GM19099 (cell line): ENCODE measurements around the gene TBC1D23.

Source experiments
- POLR2A ChIP-seq: IDR thresholded peaks from 3 replicates; pipeline ENCODE4 v1.6.1; 2011; ENCODE audit warnings: low read depth; ENCODE audit not compliant: insufficient read length; ENCODE audit errors: extremely low read depth

TBC1D23 gene

DNA sequence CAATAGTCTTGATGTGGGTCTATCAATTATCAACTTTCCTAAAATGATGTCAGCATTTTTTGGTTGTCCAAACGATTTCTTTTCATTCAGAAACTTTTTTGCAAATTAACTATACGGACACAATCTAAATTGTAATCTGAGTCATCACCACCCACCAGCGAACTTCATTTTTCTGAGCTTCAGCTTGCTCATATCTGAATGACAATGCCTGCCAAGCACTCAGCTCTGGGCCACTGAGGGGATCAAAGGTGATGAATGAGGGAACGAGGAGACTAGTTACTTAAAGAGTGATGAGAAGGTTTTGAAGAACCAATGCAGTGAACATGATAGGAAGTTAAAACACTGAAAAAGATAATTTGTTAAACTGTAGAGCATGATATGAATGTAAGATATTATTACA, 14.9 kb upstream of the TBC1D23 start:
- no peak for TF ChIP-seq POLR2A

DNA sequence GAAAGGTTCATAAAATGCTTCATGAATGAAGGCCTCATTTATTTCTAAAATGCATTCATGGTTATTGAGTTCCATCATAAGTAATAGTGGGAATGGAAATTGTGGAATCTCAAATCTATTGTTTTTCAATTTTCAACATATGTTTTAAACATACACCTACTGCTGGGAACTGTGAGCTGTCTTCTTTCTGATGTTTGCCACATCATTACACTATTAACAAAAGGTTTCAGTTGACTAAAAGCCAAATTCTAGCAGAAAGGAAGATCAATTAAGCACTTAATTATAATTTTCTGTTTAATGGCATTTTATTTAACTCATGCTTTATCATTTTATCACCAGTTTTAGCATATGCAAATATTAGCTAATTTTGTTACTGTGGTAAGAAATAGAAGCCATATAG, 13.8 kb upstream of the TBC1D23 start:
- no peak for TF ChIP-seq POLR2A

DNA sequence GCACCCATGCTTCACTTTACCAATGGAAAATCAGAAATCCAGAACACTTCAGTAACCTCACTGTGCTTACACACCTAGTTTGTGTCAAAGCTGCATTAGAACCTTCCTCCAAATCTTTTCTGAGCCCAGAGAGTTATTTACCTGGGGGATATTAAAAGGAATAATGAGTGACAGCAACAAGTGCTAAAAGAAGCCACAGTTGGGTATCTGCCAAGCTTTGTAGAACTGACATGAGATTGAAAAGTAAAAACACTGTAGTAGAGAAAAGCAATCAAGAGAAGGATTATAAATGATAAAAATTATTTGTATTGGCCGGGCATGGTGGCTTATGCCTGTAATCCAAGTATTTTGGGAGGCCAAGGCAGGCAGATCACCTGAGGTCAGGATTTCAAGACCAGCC, 8.8 kb upstream of the TBC1D23 start:
- no peak for TF ChIP-seq POLR2A

DNA sequence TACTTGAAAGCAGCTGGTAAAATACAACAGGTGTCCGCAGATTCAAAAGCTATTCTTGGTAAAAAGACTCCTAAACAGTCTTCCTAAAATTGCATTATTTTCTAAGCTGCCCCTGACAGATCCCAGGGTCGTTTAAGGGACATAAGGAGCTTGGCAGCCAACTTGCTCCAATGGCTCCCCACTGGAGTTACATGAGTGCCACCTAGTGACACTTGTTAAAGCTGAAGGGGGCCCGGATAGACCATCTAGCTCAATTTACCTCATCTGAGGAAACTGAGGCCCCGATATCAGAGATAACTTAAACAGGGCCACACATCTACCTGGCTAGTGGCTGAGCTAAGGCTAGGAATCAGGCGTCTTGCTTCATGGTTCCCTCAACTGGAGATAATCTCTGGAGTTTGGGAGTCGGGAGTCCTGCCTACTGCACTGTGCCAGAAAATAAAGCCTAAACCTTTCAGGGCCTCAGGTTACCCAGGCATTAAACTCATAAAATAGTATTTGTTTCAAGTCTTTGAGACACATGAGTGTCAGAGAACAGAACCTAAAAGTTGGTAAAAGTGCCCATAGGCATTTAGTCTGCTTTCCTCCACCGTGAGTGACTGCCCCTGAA, 6.5 kb upstream of the TBC1D23 start:
- no peak for TF ChIP-seq POLR2A

DNA sequence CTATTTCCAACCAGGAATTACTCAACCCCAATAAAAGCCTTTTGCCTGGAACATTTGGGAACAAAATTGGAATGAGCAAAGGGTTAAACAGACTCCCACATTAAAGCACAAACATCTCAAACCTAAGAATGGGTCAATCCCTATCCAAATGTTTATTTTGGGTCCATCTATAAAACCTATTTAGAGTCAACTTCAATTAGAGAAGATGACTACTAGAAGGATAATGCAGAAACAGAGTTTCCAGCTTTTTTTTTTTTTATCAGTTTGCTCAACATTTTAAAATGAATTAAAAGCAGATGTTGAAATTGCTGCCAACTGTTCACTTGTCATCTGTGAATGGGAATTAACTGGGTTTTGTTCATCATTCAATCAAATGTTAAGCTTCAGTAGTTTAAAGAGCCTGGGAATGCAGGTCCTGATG, 4.1 kb upstream of the TBC1D23 start:
- TF ChIP-seq POLR2A, result no peak

DNA sequence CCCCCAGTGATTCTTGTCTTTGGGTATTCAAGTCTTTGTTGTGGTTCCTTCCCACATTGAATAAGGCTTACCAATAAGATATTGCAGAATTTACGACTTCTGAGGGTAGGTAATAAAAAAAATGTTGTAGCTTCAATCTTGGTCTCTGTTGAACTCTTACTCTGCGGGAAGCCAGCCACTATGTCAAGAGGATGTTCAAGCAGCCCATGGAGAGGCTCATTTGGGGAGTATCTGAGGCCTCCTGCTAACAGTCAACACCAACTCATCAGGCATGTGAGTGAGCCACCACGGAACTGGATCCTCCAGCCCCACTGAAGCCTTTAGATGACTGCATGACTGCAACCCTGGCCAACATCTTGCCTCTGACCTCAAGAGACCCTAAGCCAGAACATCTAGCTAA, 3.2 kb upstream of the TBC1D23 start:
- TF ChIP-seq POLR2A, result no peak

DNA sequence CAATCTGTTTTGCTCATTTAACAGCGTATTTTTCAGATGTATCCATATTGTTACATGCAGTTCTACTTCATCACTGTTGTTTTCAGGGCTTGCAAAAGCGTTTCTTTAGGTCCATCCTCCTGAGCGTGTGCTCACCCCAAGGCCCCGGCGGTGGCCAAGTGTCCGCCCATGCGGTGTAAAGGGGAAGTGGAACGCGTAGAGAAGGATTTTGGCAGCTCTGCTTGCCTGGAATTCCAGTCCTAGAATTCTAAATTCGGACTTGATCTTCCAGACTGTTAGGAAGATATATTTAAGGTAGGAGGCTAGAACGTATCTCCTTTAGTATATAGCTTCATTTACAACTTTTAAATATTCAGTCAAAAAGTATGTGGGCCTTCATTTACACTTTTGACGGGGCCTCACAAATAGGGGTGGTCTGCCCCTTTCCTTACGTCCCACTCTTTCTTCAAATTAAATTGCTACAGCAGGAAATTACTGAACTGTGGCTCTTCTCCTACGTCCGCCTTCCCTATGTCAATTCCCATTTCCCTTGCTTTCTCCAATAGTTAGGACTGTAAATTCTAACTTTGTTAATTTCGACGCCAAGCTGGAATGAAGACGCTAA, 609 bp upstream of the TBC1D23 start:
- no peak for TF ChIP-seq POLR2A

DNA sequence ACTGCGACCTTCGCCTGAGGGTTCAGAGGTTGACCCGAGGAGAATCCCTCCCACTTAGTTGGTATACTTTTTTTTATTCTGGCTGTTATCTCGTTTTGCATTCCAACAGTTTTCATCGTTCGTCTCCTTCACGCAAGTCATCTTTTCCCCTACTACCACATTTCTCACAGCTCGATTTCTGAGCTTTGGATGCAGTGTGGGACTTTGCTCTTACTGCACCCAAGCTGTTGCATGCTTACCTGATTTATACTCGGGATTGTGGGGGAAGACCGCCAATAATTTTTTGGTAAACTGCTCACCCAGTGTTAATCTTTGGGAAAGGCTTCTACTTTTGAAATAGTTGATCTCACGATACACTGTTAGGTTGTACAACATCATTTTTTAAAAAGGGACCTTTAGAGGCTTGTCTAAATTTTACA, 702 bp downstream of the TBC1D23 start:
- TF ChIP-seq POLR2A, result no peak

DNA sequence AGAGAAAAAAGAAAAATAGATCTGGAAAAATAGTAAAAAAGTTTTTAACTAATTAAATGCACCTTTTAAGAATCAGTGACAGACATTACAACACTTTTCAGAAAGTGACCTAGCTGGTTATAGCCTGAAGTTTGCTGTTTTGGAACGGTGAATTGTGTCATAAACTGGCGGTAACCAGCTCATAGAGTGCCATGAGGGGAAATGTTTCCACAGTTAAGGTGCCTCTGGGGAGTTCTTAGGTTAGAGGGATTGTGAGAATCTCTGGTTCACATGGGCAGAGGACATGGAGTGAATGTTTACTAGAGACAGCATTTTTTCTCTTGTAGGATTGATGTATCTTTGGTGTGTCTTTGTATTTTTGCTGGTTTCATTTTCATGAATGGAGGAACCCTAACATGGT, 2.8 kb downstream of the TBC1D23 start:
- TF ChIP-seq POLR2A, result no peak

DNA sequence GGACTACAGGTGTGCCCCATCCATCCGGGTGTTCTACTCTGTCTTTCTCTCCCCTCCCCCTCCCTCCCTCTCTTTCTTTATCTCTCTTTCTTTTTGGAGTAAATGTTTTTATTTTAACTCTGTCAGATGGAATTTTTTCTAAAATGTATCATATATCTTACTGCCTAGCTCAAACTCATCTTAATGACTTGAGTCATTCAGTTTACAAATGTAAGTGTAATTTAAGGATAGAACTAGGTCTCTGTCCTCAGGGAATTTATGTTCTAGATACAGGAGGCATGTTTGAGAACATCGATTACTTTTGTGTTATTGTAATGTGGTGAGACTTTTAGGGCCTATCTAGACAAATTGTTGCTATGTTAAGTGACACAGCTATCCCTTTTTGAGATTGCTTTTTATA, 3.5 kb downstream of the TBC1D23 start:
- no peak for TF ChIP-seq POLR2A

DNA sequence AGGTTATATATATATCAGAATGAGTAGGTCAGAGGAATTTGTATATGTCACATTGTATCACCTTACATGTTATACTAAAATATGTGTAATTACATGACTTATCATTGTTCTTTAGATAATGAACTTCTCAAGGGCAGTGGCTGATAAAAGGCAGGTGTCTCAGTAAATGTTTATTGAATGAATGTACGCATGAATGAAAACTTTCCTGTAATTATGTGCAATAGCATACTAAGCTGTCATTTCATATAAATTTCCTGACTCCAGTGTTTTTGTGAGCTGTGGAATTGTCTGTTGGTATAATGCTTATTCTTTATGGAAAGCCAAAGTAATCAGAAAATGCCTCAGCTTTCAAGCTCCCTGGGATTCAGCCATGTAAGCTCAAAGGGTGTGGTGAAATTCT, 4.2 kb downstream of the TBC1D23 start:
- no peak for TF ChIP-seq POLR2A

DNA sequence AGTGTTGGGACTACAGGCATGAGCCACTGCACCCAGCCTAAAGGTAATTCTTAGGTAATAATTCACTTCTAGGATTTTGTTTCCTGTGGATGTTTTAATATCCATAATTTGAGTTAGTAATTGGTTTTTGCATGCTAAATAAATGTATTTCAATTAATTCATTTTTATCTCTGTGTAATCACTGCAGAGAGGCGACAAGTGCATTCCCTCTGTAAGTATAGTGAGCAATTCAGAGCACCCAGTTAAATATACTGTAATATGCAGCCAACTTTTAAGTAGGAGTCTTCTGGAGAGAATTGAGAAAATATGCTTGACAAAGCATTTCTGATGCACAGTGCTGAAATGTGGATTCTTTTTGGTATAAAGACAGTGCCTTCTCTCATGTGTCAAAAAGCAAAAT, 5.7 kb downstream of the TBC1D23 start:
- TF ChIP-seq POLR2A, result no peak

DNA sequence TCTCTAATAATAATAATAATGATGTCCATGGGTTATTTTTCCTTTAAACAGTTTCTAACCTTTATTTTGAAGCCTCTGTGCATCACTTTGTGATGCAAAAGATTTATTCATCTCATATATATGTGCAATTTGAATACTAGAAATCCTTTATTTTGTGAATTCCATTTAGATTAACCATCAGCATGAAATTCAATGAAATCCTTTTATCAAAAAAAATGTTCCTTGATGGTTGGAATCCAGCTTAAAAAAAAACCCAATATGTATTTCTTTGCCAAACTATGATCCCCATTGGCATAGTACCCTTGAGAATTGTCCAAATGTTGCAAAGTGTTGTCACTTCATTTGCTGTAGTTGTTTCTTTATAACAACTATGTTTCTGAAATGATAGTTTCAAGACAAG, 7.4 kb downstream of the TBC1D23 start:
- TF ChIP-seq POLR2A, result no peak

DNA sequence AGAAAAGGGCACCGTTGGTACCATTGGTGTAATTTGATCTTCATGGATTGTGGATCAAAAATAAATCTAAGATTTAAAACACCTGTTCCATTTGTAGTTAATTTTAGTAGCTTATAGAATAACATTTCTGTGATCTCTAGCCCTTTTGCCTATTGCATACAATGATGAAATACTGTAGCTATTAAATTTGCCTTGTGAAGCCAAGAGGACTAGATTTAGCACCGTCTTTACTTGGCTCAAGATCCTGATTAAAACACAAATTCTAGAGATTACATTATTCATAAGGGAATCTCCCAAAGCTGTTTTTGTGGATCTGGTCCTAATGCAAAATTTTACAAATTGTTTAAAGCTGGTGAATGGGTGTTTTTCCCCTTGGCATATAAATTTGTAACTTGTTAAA, 8.2 kb downstream of the TBC1D23 start:
- TF ChIP-seq POLR2A, result no peak

DNA sequence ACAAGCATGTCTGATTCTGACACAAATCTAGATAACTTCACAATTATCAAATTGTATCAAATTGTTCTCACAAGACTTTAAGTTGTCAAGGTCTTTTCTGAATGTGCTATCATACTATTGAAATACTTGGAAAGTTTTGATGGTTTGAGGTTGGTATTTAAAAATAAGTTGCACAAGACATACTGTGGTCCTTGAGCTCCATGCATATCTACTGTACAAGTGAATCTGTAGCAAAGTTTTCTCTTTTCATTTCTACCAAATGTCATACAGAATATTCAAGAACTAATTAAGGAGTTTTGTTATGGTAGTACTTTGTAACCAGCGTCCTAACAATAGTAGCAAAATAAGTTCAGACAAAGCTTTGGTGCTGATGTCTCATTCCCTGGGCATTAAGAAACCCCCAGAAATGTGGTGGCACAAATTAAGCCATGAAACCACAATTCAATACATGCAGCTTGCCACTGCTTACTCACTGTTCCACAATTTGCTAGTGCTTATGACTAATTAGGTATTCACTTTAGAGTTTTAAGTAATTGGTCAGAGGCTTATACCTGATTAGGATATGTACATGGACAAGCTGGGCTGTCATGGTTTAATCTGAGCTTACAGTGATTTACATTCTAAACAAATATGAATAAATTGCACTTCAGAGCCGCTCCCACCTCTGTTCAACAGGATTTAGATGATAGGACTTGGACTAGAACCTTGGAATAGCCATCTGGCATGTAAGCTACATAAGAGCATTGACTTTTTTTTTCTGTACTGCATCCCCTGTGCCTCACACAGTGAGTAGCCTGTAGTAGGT, 8.8 kb downstream of the TBC1D23 start:
- no peak for TF ChIP-seq POLR2A

DNA sequence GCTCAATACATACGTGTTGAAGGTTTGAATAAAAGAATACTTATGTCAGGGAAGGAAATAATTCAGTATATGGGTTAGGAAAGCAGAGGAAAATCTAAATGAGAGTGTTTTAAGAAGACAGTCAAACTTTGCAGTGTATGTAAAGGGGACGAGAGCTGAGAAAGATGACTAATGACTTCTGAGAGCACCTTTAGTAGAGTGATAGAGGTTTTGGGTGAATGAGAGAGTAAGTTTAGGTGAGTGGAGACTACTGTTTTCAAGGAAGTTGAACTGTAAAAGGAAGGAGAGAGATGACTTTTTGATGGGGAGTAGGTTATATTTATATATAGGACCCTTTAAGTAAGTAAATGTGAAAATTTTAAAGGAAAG, 9.4 kb downstream of the TBC1D23 start:
- TF ChIP-seq POLR2A, result no peak
